ENCODE measurements around the gene ACAD10. TPM values are rescaled to one million over a fixed set of nuclear protein-coding genes. Genes with fewer than 3 reads are reported as not detected.
"Not testable (repeated sequence)": the region's sequence is repeated elsewhere in the genome, so short reads cannot be mapped to it uniquely, and the experiment has no call there.

ACAD10 gene
- total and polyA plus RNA-seq, 2 experiments from 2014 or later, result 24.2 to 32.5 TPM

DNA sequence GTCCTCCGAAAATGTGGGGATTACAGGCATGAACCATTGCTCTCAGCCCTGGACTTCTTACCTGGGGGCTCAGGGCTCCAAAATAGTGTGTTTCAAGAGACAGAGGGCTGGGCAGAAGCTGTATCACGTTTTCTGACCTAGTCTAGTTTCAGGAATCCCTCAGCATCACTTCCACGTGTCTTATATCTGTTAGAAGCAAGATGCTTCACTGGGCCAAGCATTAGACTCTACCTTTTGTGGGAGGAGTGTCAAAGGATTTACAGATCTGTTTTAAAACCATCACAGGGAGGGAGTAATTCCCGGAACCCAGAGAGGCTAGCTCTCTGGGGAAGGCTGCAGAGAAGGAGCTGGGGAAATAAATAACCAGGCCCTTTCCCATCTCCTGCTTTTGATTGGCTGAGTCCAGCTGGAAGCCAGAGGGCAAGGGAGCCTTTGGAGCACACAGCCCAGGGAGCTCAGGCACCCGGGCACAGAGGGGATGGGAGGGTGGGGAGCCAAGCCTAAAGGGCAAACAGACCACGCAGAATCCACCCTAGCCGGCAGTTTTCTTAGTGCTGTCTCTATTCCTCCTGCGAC lies 47.6 kb downstream of the ACAD10 start:
- H3K4me2 ChIP-seq, result no peak overlapping the region
- H2AFZ ChIP-seq, result no peak overlapping the region
- H3K27me3 ChIP-seq, result no peaks in the 10 kb centered on the region
- no peaks in the 10 kb centered on the region for H3K36me3 ChIP-seq (replicated peaks; ENCODE audit: insufficient read depth, low read depth)
- 85% methylated on average over 8 of the region's 8 CpGs for WGBS (ENCODE audit: low lambda C conversion rate, missing lambda C conversion rate)
- no peaks in the 10 kb centered on the region for H3K4me1 ChIP-seq (ENCODE audit: insufficient read depth)
- no peaks in the 10 kb centered on the region for H3K9me2 ChIP-seq (replicated peaks; ENCODE audit: insufficient read depth)
- no peak for DNase-seq (ENCODE audit: low spot score)
- H3K4me3 ChIP-seq, result no peak overlapping the region
- H3K9me3 ChIP-seq (ENCODE audit: low read depth), result no peaks in the 10 kb centered on the region
- H3K27ac ChIP-seq, result no peak overlapping the region
- no peaks in the 10 kb centered on the region for H3K79me2 ChIP-seq
- no peaks in the 10 kb centered on the region for H4K20me1 ChIP-seq (ENCODE audit: insufficient read depth, poor library complexity, severe bottlenecking)
- TF ChIP-seq EZH2phosphoT487 (IDR thresholded peaks at IDR 0.05; ENCODE audit: low read depth, severe bottlenecking, unreplicated experiment) (no peak), EZH2 (IDR thresholded peaks at IDR 0.05; ENCODE audit: borderline replicate concordance) (no peak)
- TF ChIP-seq, protein P1, sequence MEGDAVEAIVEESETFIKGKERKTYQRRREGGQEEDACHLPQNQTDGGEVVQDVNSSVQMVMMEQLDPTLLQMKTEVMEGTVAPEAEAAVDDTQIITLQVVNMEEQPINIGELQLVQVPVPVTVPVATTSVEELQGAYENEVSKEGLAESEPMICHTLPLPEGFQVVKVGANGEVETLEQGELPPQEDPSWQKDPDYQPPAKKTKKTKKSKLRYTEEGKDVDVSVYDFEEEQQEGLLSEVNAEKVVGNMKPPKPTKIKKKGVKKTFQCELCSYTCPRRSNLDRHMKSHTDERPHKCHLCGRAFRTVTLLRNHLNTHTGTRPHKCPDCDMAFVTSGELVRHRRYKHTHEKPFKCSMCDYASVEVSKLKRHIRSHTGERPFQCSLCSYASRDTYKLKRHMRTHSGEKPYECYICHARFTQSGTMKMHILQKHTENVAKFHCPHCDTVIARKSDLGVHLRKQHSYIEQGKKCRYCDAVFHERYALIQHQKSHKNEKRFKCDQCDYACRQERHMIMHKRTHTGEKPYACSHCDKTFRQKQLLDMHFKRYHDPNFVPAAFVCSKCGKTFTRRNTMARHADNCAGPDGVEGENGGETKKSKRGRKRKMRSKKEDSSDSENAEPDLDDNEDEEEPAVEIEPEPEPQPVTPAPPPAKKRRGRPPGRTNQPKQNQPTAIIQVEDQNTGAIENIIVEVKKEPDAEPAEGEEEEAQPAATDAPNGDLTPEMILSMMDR (IDR thresholded peaks at IDR 0.05; ENCODE audit: poor library complexity), result no peak

DNA sequence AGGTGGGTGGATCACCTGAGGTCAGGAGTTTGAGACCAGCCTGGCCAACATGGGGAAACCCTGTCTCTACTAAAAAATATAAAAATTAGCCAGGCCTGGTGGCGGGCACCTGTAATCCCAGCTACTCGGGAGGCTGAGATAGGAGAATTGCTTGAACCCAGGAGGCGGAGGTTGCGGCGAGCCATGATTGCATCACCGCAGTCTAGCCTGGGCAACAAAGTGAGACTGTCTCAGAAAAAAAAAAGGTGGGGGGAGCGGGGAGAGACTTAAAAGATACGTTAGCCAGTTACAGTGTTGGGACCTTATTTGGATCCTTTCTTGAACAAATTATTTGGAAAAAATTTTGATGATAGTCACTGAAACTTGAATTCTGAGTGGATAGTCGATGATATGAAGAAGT lies 53.7 kb downstream of the ACAD10 start:
- DNase-seq (ENCODE audit: low spot score); H3K79me2 ChIP-seq; H3K36me3 ChIP-seq (replicated peaks; ENCODE audit: insufficient read depth, low read depth); H4K20me1 ChIP-seq (ENCODE audit: insufficient read depth, poor library complexity, severe bottlenecking); H3K27me3 ChIP-seq; H2AFZ ChIP-seq; H3K9me2 ChIP-seq (replicated peaks; ENCODE audit: insufficient read depth); H3K4me3 ChIP-seq; H3K4me1 ChIP-seq (ENCODE audit: insufficient read depth); H3K4me2 ChIP-seq; H3K9me3 ChIP-seq (ENCODE audit: low read depth); H3K27ac ChIP-seq: not testable (repeated sequence)
- 94% methylated on average over 9 of the region's 9 CpGs for WGBS (ENCODE audit: low lambda C conversion rate, missing lambda C conversion rate)

DNA sequence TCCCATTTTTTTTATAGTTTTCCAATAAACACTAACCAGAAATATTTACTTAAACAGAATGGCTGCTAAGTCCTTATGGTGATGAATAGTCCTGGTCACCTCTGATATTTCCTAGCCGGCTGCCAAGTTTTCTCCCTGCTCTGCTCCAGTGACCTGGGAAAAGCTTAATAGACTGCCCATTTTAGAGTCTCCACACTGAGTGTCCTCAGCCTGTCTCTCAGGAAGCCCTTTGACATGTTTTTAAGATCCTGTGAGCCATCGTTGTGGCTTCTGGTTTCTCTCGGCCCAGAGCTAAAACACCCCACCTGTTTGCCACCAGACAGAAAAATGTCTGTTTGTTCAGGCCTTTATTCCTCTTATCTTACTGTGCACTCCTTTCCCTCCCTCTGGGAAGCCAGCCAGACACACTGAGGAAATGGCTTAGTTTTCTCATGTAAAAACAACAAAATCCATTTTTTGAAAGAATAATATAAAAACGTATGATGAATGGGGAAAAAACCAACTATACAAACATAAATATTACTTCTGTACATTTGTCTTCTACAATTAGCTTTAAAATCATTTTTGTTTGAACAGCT lies 55.5 kb downstream of the ACAD10 start:
- Histone ChIP-seq H3K27ac (peak overlapping the region; percentile 2), H3K4me3 (no peak overlapping the region), H4K20me1 (ENCODE audit: insufficient read depth, poor library complexity, severe bottlenecking) (no peaks in the 10 kb centered on the region), H3K9me2 (replicated peaks; ENCODE audit: insufficient read depth) (no peaks in the 10 kb centered on the region), H3K4me1 (ENCODE audit: insufficient read depth) (peaks cover 9% of the 10 kb centered on the region), H3K79me2 (no peaks in the 10 kb centered on the region), H2AFZ (no peak overlapping the region), H3K27me3 (no peaks in the 10 kb centered on the region), H3K9me3 (ENCODE audit: low read depth) (no peaks in the 10 kb centered on the region), H3K4me2 (no peak overlapping the region), H3K36me3 (replicated peaks; ENCODE audit: insufficient read depth, low read depth) (no peaks in the 10 kb centered on the region)
- WGBS (ENCODE audit: low lambda C conversion rate, missing lambda C conversion rate), result 32% methylated on average over 4 of the region's 4 CpGs
- TF ChIP-seq EZH2 (IDR thresholded peaks at IDR 0.05; ENCODE audit: borderline replicate concordance), result no peak
- TF ChIP-seq, protein P1 (IDR thresholded peaks at IDR 0.05; ENCODE audit: poor library complexity), result no peak
- no peak for TF ChIP-seq EZH2phosphoT487 (IDR thresholded peaks at IDR 0.05; ENCODE audit: low read depth, severe bottlenecking, unreplicated experiment)
- peak; percentile 24 for DNase-seq (ENCODE audit: low spot score)

DNA sequence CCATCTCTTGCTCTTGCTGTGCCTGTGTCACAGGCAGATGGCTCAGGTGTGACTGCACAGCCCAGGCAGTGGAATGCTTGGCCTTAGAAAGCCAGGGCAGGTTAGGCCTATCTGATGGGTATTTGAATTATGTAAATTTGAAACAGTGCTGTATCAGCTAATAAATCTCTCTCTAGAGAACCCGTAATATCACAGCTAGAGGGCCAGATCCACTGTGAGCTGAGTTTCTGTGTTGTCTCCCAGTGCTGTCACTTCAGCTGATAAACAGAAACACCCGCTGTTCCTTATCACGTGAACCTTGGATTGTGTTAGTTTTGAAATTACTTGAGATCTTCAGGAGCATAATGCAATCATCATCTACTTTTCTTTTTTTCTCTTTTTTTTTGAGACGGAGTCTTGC lies 59.4 kb downstream of the ACAD10 start:
- Histone ChIP-seq H3K27ac (no peak overlapping the region), H3K4me1 (ENCODE audit: insufficient read depth) (peaks cover 9% of the 10 kb centered on the region), H3K79me2 (no peaks in the 10 kb centered on the region), H3K4me2 (no peak overlapping the region), H3K27me3 (no peaks in the 10 kb centered on the region), H4K20me1 (ENCODE audit: insufficient read depth, poor library complexity, severe bottlenecking) (no peaks in the 10 kb centered on the region), H3K4me3 (no peak overlapping the region), H2AFZ (no peak overlapping the region), H3K36me3 (replicated peaks; ENCODE audit: insufficient read depth, low read depth) (no peaks in the 10 kb centered on the region), H3K9me3 (ENCODE audit: low read depth) (no peaks in the 10 kb centered on the region), H3K9me2 (replicated peaks; ENCODE audit: insufficient read depth) (no peaks in the 10 kb centered on the region)
- no peak for DNase-seq (ENCODE audit: low spot score)
- WGBS (ENCODE audit: low lambda C conversion rate, missing lambda C conversion rate), result 60% methylated on average over 4 of the region's 4 CpGs
- TF ChIP-seq EZH2phosphoT487 (IDR thresholded peaks at IDR 0.05; ENCODE audit: low read depth, severe bottlenecking, unreplicated experiment) (no peak), EZH2 (IDR thresholded peaks at IDR 0.05; ENCODE audit: borderline replicate concordance) (no peak)
- TF ChIP-seq, protein P1 (IDR thresholded peaks at IDR 0.05; ENCODE audit: poor library complexity), result no peak

Measured in hepatocyte (in vitro differentiated cells).